MCF 10A (cell line): ENCODE results near the gene MARCHF7. TPM values are rescaled to one million over a fixed set of nuclear protein-coding genes. Genes with fewer than 3 reads are reported as not detected.
"Not testable (repeated sequence)": the region's sequence is repeated elsewhere in the genome, so short reads cannot be mapped to it uniquely, and the experiment has no call there.

Source experiments
- BruUV-seq: library from RNA; stranded (reverse); fragments of 400-500 nt; replicated peaks from 2 replicates; lab custom pipeline; 2021; lab: Mats Ljungman, UMichigan
- CTCF ChIA-PET: fragments of 300-600 bp; sonication (Branson Sonifier 250); formaldehyde crosslinking; extraction: SDS; loops from one replicate; lab custom pipeline; 2021; ENCODE audit warnings: antibody characterized with exemption, inconsistent platforms; lab: Yijun Ruan, JAX
- POLR2A ChIA-PET: fragments of 300-600, 350-650 bp; sonication (Branson Sonifier 250); formaldehyde crosslinking; extraction: SDS; loops from one replicate; lab custom pipeline; 2020; ENCODE audit warnings: antibody characterized with exemption, inconsistent platforms; lab: Yijun Ruan, JAX
- DNase-seq: peaks from one replicate; pipeline ENCODE4 v3.0.0-alpha.2; 2018; ENCODE audit not compliant: unreplicated experiment
- H3K27ac Mint-ChIP-seq: one replicate; pipeline ENCODE4 v1.8.0; 2022; ENCODE audit warnings: mild to moderate bottlenecking, low read depth, mixed read lengths; ENCODE audit not compliant: unreplicated experiment
- H3K27me3 Mint-ChIP-seq: one replicate; pipeline ENCODE4 v1.8.0; 2022; ENCODE audit warnings: mixed read lengths; ENCODE audit not compliant: insufficient read depth, unreplicated experiment
- H3K36me3 Mint-ChIP-seq: one replicate; pipeline ENCODE4 v1.8.0; 2022; ENCODE audit warnings: mild to moderate bottlenecking, moderate library complexity, mixed read lengths; ENCODE audit not compliant: insufficient read depth, unreplicated experiment
- H3K4me1 Mint-ChIP-seq: one replicate; pipeline ENCODE4 v1.8.0; 2022; ENCODE audit warnings: mixed read lengths; ENCODE audit not compliant: insufficient read depth, unreplicated experiment
- H3K4me3 Mint-ChIP-seq: one replicate; pipeline ENCODE4 v1.8.0; 2022; ENCODE audit warnings: mild to moderate bottlenecking, moderate library complexity, mixed read lengths; ENCODE audit not compliant: unreplicated experiment
- H3K9me3 Mint-ChIP-seq: one replicate; pipeline ENCODE4 v1.8.0; 2022; ENCODE audit warnings: mixed read lengths; ENCODE audit not compliant: unreplicated experiment
- intact Hi-C: fragments of 100-400 bp; cut with micrococcal nuclease; formaldehyde crosslinking; loops from 2 replicates; pipeline ENCODE4 v1.14.1; 2022
- total RNA-seq: library from RNA; stranded (reverse); gene quantifications from 2 replicates; pipeline ENCODE4 v1.2.3, GENCODE V29; 2022
- TF ChIP-seq, protein P1 (sequence below): fragments of 200-600 bp; IDR thresholded peaks from one replicate; pipeline ENCODE4 v1.8.0; 2022; ENCODE audit warnings: antibody characterized with exemption, mild to moderate bottlenecking; ENCODE audit not compliant: unreplicated experiment

Gene MARCHF7
- total RNA-seq, 1 experiment from 2014 or later, result 76.0 TPM

GRCh38 chr2:159713631-159714246 lies 1.4 kb downstream of the MARCHF7 start:
- Mint-ChIP-seq H3K27me3 (no peaks in the 10 kb centered on the region), H3K27ac (peak overlapping the region; percentile 100), H3K4me1 (peaks cover 16% of the 10 kb centered on the region), H3K36me3 (peaks cover 39% of the 10 kb centered on the region), H3K9me3 (no peaks in the 10 kb centered on the region), H3K4me3 (peak overlapping the region; percentile 100)
- DNase-seq, result peak; percentile 38
- CTCF ChIA-PET, result interaction anchor here (0.6 to 0.8 kb wide), 3 partner anchors 21 to 198 kb away, joined by 3 to 5 read pairs (median 3); no protein-coding TSS in a partner anchor
- POLR2A ChIA-PET, result interaction anchor here (0.6 to 8.7 kb wide), 25 partner anchors 10 to 766 kb away, joined by 3 to 262 read pairs (median 4); partner anchors contain the start of genes BAZ2B and WDSUB1
- TF ChIP-seq, protein P1, sequence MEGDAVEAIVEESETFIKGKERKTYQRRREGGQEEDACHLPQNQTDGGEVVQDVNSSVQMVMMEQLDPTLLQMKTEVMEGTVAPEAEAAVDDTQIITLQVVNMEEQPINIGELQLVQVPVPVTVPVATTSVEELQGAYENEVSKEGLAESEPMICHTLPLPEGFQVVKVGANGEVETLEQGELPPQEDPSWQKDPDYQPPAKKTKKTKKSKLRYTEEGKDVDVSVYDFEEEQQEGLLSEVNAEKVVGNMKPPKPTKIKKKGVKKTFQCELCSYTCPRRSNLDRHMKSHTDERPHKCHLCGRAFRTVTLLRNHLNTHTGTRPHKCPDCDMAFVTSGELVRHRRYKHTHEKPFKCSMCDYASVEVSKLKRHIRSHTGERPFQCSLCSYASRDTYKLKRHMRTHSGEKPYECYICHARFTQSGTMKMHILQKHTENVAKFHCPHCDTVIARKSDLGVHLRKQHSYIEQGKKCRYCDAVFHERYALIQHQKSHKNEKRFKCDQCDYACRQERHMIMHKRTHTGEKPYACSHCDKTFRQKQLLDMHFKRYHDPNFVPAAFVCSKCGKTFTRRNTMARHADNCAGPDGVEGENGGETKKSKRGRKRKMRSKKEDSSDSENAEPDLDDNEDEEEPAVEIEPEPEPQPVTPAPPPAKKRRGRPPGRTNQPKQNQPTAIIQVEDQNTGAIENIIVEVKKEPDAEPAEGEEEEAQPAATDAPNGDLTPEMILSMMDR, result no peak
- BruUV-seq, result TSS peak; percentile 37
- intact Hi-C loops, result no loop called here

DNA sequence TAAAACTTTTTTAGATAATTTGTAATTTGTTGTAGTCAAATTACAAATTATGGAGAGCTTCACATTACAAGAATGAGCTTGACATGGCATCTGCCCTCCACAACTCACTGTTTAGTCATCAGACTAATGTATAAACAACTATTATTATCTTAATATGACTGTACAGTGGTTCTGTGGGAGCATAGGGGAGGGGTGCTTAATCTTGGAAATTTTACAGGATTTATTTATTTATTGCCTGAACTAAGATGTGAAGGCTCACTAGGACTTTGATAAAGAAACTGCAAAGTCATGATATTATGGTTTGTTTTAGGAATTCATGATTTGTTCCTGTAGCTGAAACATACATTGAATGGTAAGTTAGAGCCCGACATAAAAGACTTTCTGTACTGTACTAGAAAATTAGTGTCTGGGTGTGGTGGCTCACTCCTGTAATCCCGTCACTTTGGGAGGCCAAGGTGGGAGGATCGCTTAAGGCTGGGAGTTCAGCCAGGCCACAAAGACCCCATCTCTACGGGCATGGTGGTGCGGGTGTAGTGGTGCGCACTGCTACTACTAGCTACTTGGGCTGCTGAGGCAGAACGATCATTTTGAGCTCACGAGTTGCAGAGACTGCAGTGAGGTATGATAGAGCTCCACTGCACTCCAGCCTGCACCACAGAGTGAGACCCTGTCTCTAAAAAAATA lies 2.1 kb downstream of the MARCHF7 start:
- POLR2A ChIA-PET, result interaction anchor here (0.7 to 8.7 kb wide), 12 partner anchors 9 to 428 kb away, joined by 3 to 262 read pairs (median 18); partner anchors contain the start of genes BAZ2B and WDSUB1
- Mint-ChIP-seq H3K36me3 (peaks cover 43% of the 10 kb centered on the region), H3K27me3 (no peaks in the 10 kb centered on the region), H3K4me1 (peaks cover 18% of the 10 kb centered on the region), H3K4me3 (peak overlapping the region; percentile 100), H3K9me3 (no peaks in the 10 kb centered on the region), H3K27ac (peak overlapping the region; percentile 100)
- CTCF ChIA-PET, result interaction anchor here (1.0 to 1.5 kb wide), 3 partner anchors 11 to 256 kb away, joined by 3 read pairs; no protein-coding TSS in a partner anchor
- BruUV-seq, result no TSS peak
- intact Hi-C loops, result no loop called here
- peak; percentile 51 for DNase-seq
- TF ChIP-seq, protein P1, result no peak

DNA sequence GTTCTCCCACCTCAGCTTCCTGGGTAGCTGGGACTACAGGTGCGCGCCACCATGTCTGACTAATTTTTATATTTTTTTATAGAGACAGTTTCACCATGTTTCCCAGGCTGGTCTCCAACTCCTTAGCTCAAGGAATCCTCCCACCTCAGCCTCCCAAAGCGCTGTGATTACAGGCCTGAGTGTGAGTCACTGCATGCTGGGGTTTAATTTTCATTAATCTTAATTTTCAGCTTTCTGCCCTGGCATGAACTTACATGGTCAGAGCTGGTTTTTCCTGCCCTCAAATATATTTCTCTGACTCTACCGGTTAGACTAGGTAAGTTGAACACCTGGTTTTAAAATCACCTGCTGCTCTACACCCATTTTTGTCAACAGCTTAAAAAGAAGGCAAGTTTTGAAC lies 3.1 kb downstream of the MARCHF7 start:
- Mint-ChIP-seq H3K27me3 (no peaks in the 10 kb centered on the region), H3K4me1 (peaks cover 22% of the 10 kb centered on the region), H3K27ac (no peak overlapping the region), H3K9me3 (no peaks in the 10 kb centered on the region), H3K36me3 (peaks cover 54% of the 10 kb centered on the region), H3K4me3 (no peak overlapping the region)
- ChIA-PET POLR2A (interaction anchor here (0.7 to 8.7 kb wide), 8 partner anchors 15 to 509 kb away, joined by 3 to 262 read pairs (median 8); partner anchors contain the start of gene BAZ2B), CTCF (interaction anchor here (0.9 to 1.5 kb wide), 5 partner anchors 10 to 255 kb away, joined by 3 to 4 read pairs (median 3); no protein-coding TSS in a partner anchor)
- TF ChIP-seq, protein P1, result no peak
- no peak for DNase-seq
- no TSS peak for BruUV-seq
- intact Hi-C loops, result no loop called here

DNA sequence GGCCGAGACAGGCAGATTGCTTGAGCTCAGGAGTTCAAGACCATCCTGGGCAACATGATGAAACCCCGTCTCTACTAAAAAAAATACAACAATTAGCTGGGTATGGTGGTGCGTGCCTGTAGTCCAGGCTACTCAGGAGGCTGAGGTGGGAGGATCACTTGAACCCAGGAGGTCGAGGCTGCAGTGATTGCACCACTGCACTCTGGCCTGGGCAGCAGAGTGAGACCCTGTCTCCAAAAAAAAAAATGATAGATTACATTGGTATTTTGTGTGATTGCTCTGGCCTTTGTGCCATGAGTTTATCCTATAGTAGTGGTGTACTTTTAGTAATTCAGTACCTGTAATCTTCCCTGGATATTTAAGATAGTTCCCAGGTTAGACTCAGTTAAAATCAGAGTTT lies 4.1 kb downstream of the MARCHF7 start:
- POLR2A ChIA-PET, result interaction anchor here (1.0 to 8.7 kb wide), 7 partner anchors 18 to 243 kb away, joined by 3 to 262 read pairs (median 5); partner anchors contain the start of gene BAZ2B
- H3K9me3 Mint-ChIP-seq, H3K27me3 Mint-ChIP-seq, DNase-seq, BruUV-seq, H3K4me3 Mint-ChIP-seq, intact Hi-C loops, H3K27ac Mint-ChIP-seq: not testable (repeated sequence)
- Mint-ChIP-seq H3K36me3 (peaks cover 63% of the 10 kb centered on the region), H3K4me1 (peaks cover 16% of the 10 kb centered on the region)
- CTCF ChIA-PET, result interaction anchor here (0.6 to 0.7 kb wide), 2 partner anchors 71 to 1147 kb away, joined by 3 to 4 read pairs; no protein-coding TSS in a partner anchor
